HepG2 (cell line): ENCODE measurements around the gene LAMTOR2. TPM values are rescaled to one million over a fixed set of nuclear protein-coding genes. Genes with fewer than 3 reads are reported as not detected.

ENCODE experiments used
- ATAC-seq: fragments of 200-7000 bp; cut with Tn5 transposase; 3 replicates; pipeline ENCODE4 v1.9.1; 2020; ENCODE audit warnings: mild to moderate bottlenecking, moderate library complexity
- BruUV-seq: library from RNA; stranded (reverse); fragments of 400-500 nt; replicated peaks from 2 replicates; lab custom pipeline; 2021; lab: Mats Ljungman, UMichigan
- CTCF ChIA-PET: fragments of 300-600 bp; formaldehyde crosslinking; extraction: SDS; loops from one replicate; lab custom pipeline; 2021; ENCODE audit warnings: low total read pairs, inconsistent platforms, low intra/inter-chr PET ratio; lab: Yijun Ruan, JAX
- POLR2A ChIA-PET: fragments of 350-600 bp; sonication (Branson Sonifier 250); formaldehyde crosslinking; loops from one replicate; lab custom pipeline; 2020; ENCODE audit warnings: antibody characterized with exemption, inconsistent platforms; lab: Yijun Ruan, JAX
- DNase-seq: peaks from one replicate; pipeline ENCODE4 v3.0.0-alpha.2; 2015; ENCODE audit warnings: low spot score
- FAIRE-seq: peaks from 3 replicates; lab custom pipeline; 2011; peaks lifted over from hg19 to GRCh38; lab: Jason Lieb, UNC
- H2AFZ ChIP-seq: one replicate; pipeline ENCODE4 v1.6.1; 2011; ENCODE audit warnings: low read length, inconsistent platforms
- H3K27ac ChIP-seq: fragments of 300-600 bp; 3 replicates; pipeline ENCODE4 v1.8.0; 2011; ENCODE audit warnings: mixed run types, mild to moderate bottlenecking, mixed read lengths, low read length, inconsistent platforms; ENCODE audit not compliant: insufficient read depth; ENCODE audit errors: extremely low read length
- H3K27me3 ChIP-seq, 2 experiments: fragments of 200-600 bp in 1 of 2; 2 replicates in 1 of 2; 3 replicates in 1 of 2; pipeline versions ENCODE4 v1.6.0 to v1.8.0; 2011; ENCODE audit warnings: low read length in 2 of 2, mild to moderate bottlenecking in 2 of 2, moderate library complexity in 2 of 2, inconsistent platforms in 1 of 2; ENCODE audit not compliant: insufficient read depth in 2 of 2, control insufficient read depth in 1 of 2
- H3K36me3 ChIP-seq, 2 experiments: fragments of 200-600 bp in 1 of 2; replicated peaks in 1 of 2; 2 replicates in 1 of 2; 3 replicates in 1 of 2; pipeline versions ENCODE4 v1.5.1 to v1.8.0; 2011; ENCODE audit warnings: low read length in 2 of 2, inconsistent platforms in 1 of 2; ENCODE audit not compliant: insufficient read depth in 2 of 2, control insufficient read depth in 1 of 2
- H3K4me1 ChIP-seq: 2 replicates; pipeline ENCODE4 v1.5.1; 2012; ENCODE audit warnings: low read length, inconsistent platforms; ENCODE audit not compliant: insufficient read depth
- H3K4me2 ChIP-seq: 2 replicates; pipeline ENCODE4 v1.6.0; 2011; ENCODE audit warnings: low read depth, low read length, inconsistent platforms
- H3K4me3 ChIP-seq, 3 experiments: fragments of 200-600 bp in 1 of 3; sonication (generic), shearing (Covaris generic) in 1 of 3; replicated peaks in 1 of 3; 2 replicates each; pipeline ENCODE4 v1.5.1; 2011 to 2016; ENCODE audit warnings: low read length in 3 of 3, inconsistent platforms in 2 of 3, low read depth in 2 of 3, mild to moderate bottlenecking in 2 of 3, control low read depth in 1 of 3, mixed read lengths in 1 of 3; ENCODE audit not compliant: insufficient read depth in 1 of 3
- H3K79me2 ChIP-seq: one replicate; pipeline ENCODE4 v1.6.1; 2011; ENCODE audit warnings: low read length, inconsistent platforms; ENCODE audit not compliant: insufficient read depth
- H3K9ac ChIP-seq: 2 replicates; pipeline ENCODE4 v1.6.0; 2011; ENCODE audit warnings: mild to moderate bottlenecking, low read depth, low read length, inconsistent platforms; ENCODE audit not compliant: insufficient read depth
- H3K9me3 ChIP-seq: 2 replicates; pipeline ENCODE4 v1.5.1; 2012; ENCODE audit warnings: mild to moderate bottlenecking, low read length
- H4K20me1 ChIP-seq: 2 replicates; pipeline ENCODE4 v1.6.0; 2011; ENCODE audit warnings: inconsistent platforms, mild to moderate bottlenecking, low read length, moderate library complexity; ENCODE audit not compliant: insufficient read depth
- BRD4 ChIP-seq: sonication (generic); formaldehyde crosslinking; IDR thresholded peaks from 2 replicates; pipeline ENCODE4 v1.4.0; 2020; ENCODE audit warnings: missing genetic modification reagents
- CEBPG ChIP-seq: IDR thresholded peaks from 2 replicates; pipeline ENCODE4 v1.6.1; 2016
- FOXC1 ChIP-seq: sonication (generic); formaldehyde crosslinking; IDR thresholded peaks from 2 replicates; pipeline ENCODE4 v1.8.0; 2022; ENCODE audit warnings: mild to moderate bottlenecking, missing genetic modification reagents, borderline replicate concordance
- NCOA5 ChIP-seq: sonication (generic); formaldehyde crosslinking; IDR thresholded peaks from 2 replicates; pipeline ENCODE4 v1.4.0; 2020; ENCODE audit warnings: missing genetic modification reagents
- ZBTB7A ChIP-seq: sonication (generic); formaldehyde crosslinking; IDR thresholded peaks from 2 replicates; pipeline ENCODE4 v1.8.0; 2022; ENCODE audit warnings: mild to moderate bottlenecking, missing genetic modification reagents
- ZFX ChIP-seq: sonication (generic); formaldehyde crosslinking; IDR thresholded peaks from 2 replicates; pipeline ENCODE4 v1.4.0; 2020; ENCODE audit warnings: mild to moderate bottlenecking, low read depth, missing genetic modification reagents, moderate library complexity
- ZNF672 ChIP-seq: sonication (generic); formaldehyde crosslinking; IDR thresholded peaks from 2 replicates; pipeline ENCODE4 v1.8.1; 2022; ENCODE audit warnings: missing genetic modification reagents
- ZNF775 ChIP-seq: sonication (generic); formaldehyde crosslinking; IDR thresholded peaks from 2 replicates; pipeline ENCODE4 v1.4.0; 2020; ENCODE audit warnings: missing genetic modification reagents, mild to moderate bottlenecking, moderate library complexity, borderline replicate concordance
- WGBS: methylation state at CpG from one replicate; pipeline ENCODE4 v1.1.6; 2017; ENCODE audit warnings: low lambda C conversion rate; 5-methylcytosine and 5-hydroxymethylcytosine counted together
- in situ Hi-C: cut with HindIII; loops from 2 replicates; pipeline ENCODE4 v1.10.0; 2017; ENCODE audit warnings: low pct_unique_long_range_greater_than_20kb; ENCODE audit not compliant: extremely low pct_ligation_motif_present
- intact Hi-C: fragments of 100-400 bp; cut with micrococcal nuclease; formaldehyde crosslinking; loops from one replicate; pipeline ENCODE4 v1.10.0; 2022; ENCODE audit not compliant: unreplicated experiment
- polyA plus RNA-seq, 8 experiments: library from polyadenylated mRNA; depleted of rRNA in 3 of 8; stranded (reverse) in 7 of 8; unstranded in 1 of 8; fragments of >200 nt; fragmentation: Illumina TruSeq in 4 of 8; extraction: Trizol in 4 of 8; gene quantifications; 2 replicates each; pipeline versions ENCODE4 v1.2.1 to v1.2.3, GENCODE V29; 2011 to 2016; ENCODE audit warnings: low read depth in 4 of 8, missing spikeins in 1 of 8, mixed read lengths in 1 of 8; ENCODE audit not compliant: insufficient read depth in 1 of 8
- total RNA-seq, 5 experiments: library from RNA; depleted of rRNA; stranded (reverse); fragments of >200 nt; fragmentation: Illumina TruSeq; extraction: Trizol; gene quantifications; 2 replicates each; pipeline ENCODE4 v1.2.3, GENCODE V29; 2016; ENCODE audit warnings: low read depth in 1 of 5
- TF ChIP-seq, protein P1 (sequence below), 2 experiments: fragments of 450-650 bp in 1 of 2; sonication (generic) in 1 of 2; formaldehyde crosslinking; IDR thresholded peaks; 2 replicates each; pipeline versions ENCODE4 v1.5.0 to v1.8.0; 2020 to 2022; ENCODE audit warnings: mild to moderate bottlenecking in 1 of 2, missing genetic modification reagents in 1 of 2
- TF ChIP-seq, protein P2 (sequence below): sonication (generic); formaldehyde crosslinking; IDR thresholded peaks from 2 replicates; pipeline ENCODE4 v1.5.1; 2020; ENCODE audit warnings: mild to moderate bottlenecking, missing genetic modification reagents, moderate library complexity
- TF ChIP-seq, protein P3 (sequence below): sonication (generic); formaldehyde crosslinking; IDR thresholded peaks from 2 replicates; pipeline ENCODE4 v1.4.0; 2020; ENCODE audit warnings: missing genetic modification reagents

The LAMTOR2 gene
- total and polyA plus RNA-seq, 2 of the 13 experiments (the other 11 are each of a cell fraction or from before 2014, with no cell fraction given): 36.5 to 66.4 TPM

- H2AFZ ChIP-seq: no peak overlapping the region
- in situ Hi-C loops (loop anchor here (10.0 kb wide), 1 partner anchor 125 kb away; the partner anchor contains the start of gene RXFP4), intact Hi-C loops (loop anchor here (10.0 kb wide), 1 partner anchor 65 kb away; no protein-coding TSS in a partner anchor)
- no peak overlapping the region for H3K9ac ChIP-seq
- ATAC-seq: peak; percentile 11; the same call in 2 of the 3 replicates
- no peak overlapping the region; a peak in 1 of 6 replicates for H3K4me3 ChIP-seq
- WGBS: 31% methylated on average over 3 of the region's 3 CpGs
- no peaks in the 10 kb centered on the region for H3K36me3 ChIP-seq
- no peaks in the 10 kb centered on the region for H3K79me2 ChIP-seq
- POLR2A ChIA-PET: interaction anchor here (0.9 kb wide), 1 partner anchor 136 kb away, joined by 3 read pairs; the partner anchor contains the start of gene KHDC4
- DNase-seq: no peak
- no peaks in the 10 kb centered on the region for H3K27me3 ChIP-seq
- no peak overlapping the region for H3K27ac ChIP-seq
- no TSS peak for BruUV-seq
- H3K9me3 ChIP-seq: no peaks in the 10 kb centered on the region
- no peak for FAIRE-seq
- peaks cover 42% of the 10 kb centered on the region for H3K4me1 ChIP-seq
- CTCF ChIA-PET: no interaction called here
- H4K20me1 ChIP-seq: no peaks in the 10 kb centered on the region
- H3K4me2 ChIP-seq: peak overlapping the region; percentile 15
- TF ChIP-seq, protein P1, sequence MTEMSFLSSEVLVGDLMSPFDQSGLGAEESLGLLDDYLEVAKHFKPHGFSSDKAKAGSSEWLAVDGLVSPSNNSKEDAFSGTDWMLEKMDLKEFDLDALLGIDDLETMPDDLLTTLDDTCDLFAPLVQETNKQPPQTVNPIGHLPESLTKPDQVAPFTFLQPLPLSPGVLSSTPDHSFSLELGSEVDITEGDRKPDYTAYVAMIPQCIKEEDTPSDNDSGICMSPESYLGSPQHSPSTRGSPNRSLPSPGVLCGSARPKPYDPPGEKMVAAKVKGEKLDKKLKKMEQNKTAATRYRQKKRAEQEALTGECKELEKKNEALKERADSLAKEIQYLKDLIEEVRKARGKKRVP (CRISPR knock-in tag; IDR thresholded peaks at IDR 0.05): peak in 1 of 2 experiments; percentile 65; a peak in 2 of 4 replicates
- TF ChIP-seq CEBPG (CRISPR knock-in tag) (peak; percentile 35; the same call in 1 of the 2 replicates), ZFX (CRISPR knock-in tag) (no peak), ZBTB7A (CRISPR knock-in tag) (0 out of 2 replicates have a peak, but pooled peaks have one; percentile 41), BRD4 (CRISPR knock-in tag) (no peak), NCOA5 (CRISPR knock-in tag) (no peak), FOXC1 (CRISPR knock-in tag) (no peak), ZNF775 (no peak), ZNF672 (CRISPR knock-in tag) (no peak)
- TF ChIP-seq, protein P2, sequence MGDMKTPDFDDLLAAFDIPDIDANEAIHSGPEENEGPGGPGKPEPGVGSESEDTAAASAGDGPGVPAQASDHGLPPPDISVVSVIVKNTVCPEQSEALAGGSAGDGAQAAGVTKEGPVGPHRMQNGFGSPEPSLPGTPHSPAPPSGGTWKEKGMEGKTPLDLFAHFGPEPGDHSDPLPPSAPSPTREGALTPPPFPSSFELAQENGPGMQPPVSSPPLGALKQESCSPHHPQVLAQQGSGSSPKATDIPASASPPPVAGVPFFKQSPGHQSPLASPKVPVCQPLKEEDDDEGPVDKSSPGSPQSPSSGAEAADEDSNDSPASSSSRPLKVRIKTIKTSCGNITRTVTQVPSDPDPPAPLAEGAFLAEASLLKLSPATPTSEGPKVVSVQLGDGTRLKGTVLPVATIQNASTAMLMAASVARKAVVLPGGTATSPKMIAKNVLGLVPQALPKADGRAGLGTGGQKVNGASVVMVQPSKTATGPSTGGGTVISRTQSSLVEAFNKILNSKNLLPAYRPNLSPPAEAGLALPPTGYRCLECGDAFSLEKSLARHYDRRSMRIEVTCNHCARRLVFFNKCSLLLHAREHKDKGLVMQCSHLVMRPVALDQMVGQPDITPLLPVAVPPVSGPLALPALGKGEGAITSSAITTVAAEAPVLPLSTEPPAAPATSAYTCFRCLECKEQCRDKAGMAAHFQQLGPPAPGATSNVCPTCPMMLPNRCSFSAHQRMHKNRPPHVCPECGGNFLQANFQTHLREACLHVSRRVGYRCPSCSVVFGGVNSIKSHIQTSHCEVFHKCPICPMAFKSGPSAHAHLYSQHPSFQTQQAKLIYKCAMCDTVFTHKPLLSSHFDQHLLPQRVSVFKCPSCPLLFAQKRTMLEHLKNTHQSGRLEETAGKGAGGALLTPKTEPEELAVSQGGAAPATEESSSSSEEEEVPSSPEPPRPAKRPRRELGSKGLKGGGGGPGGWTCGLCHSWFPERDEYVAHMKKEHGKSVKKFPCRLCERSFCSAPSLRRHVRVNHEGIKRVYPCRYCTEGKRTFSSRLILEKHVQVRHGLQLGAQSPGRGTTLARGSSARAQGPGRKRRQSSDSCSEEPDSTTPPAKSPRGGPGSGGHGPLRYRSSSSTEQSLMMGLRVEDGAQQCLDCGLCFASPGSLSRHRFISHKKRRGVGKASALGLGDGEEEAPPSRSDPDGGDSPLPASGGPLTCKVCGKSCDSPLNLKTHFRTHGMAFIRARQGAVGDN (CRISPR knock-in tag): peak; percentile 27; the same call in 1 of the 2 replicates
- TF ChIP-seq, protein P3, sequence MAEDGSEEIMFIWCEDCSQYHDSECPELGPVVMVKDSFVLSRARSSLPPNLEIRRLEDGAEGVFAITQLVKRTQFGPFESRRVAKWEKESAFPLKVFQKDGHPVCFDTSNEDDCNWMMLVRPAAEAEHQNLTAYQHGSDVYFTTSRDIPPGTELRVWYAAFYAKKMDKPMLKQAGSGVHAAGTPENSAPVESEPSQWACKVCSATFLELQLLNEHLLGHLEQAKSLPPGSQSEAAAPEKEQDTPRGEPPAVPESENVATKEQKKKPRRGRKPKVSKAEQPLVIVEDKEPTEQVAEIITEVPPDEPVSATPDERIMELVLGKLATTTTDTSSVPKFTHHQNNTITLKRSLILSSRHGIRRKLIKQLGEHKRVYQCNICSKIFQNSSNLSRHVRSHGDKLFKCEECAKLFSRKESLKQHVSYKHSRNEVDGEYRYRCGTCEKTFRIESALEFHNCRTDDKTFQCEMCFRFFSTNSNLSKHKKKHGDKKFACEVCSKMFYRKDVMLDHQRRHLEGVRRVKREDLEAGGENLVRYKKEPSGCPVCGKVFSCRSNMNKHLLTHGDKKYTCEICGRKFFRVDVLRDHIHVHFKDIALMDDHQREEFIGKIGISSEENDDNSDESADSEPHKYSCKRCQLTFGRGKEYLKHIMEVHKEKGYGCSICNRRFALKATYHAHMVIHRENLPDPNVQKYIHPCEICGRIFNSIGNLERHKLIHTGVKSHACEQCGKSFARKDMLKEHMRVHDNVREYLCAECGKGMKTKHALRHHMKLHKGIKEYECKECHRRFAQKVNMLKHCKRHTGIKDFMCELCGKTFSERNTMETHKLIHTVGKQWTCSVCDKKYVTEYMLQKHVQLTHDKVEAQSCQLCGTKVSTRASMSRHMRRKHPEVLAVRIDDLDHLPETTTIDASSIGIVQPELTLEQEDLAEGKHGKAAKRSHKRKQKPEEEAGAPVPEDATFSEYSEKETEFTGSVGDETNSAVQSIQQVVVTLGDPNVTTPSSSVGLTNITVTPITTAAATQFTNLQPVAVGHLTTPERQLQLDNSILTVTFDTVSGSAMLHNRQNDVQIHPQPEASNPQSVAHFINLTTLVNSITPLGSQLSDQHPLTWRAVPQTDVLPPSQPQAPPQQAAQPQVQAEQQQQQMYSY (CRISPR knock-in tag): no peak
Measured at GRCh38 chr1:156069490-156070455, 15.2 kb downstream of the LAMTOR2 start.
